HFF-Myc (cell line): ENCODE results near the gene PRR33.

Experiments used
- DNase-seq: peaks from one replicate; pipeline ENCODE4 v3.0.0-alpha.2; 2011; ENCODE audit warnings: low read depth; ENCODE audit errors: extremely low read depth
- H3K4me3 ChIP-seq: replicated peaks from 2 replicates; pipeline ENCODE4 v1.5.1; 2011; ENCODE audit warnings: low read depth, mild to moderate bottlenecking, control low read depth, low read length
- TF ChIP-seq, protein P1 (sequence below): IDR thresholded peaks from 2 replicates; pipeline ENCODE4 v1.5.1; 2012; ENCODE audit warnings: mild to moderate bottlenecking, low read depth, low read length, control low read depth; ENCODE audit errors: missing control alignments

PRR33 gene

GRCh38 chr11:1899686-1900085, 8.0 kb upstream of the PRR33 start:
- no peak overlapping the region for H3K4me3 ChIP-seq
- DNase-seq, result no peak
- TF ChIP-seq, protein P1, sequence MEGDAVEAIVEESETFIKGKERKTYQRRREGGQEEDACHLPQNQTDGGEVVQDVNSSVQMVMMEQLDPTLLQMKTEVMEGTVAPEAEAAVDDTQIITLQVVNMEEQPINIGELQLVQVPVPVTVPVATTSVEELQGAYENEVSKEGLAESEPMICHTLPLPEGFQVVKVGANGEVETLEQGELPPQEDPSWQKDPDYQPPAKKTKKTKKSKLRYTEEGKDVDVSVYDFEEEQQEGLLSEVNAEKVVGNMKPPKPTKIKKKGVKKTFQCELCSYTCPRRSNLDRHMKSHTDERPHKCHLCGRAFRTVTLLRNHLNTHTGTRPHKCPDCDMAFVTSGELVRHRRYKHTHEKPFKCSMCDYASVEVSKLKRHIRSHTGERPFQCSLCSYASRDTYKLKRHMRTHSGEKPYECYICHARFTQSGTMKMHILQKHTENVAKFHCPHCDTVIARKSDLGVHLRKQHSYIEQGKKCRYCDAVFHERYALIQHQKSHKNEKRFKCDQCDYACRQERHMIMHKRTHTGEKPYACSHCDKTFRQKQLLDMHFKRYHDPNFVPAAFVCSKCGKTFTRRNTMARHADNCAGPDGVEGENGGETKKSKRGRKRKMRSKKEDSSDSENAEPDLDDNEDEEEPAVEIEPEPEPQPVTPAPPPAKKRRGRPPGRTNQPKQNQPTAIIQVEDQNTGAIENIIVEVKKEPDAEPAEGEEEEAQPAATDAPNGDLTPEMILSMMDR, result no peak

- DNase-seq, result no peak
- no peak overlapping the region for H3K4me3 ChIP-seq
- TF ChIP-seq, protein P1, result no peak
Measured at GRCh38 chr11:1899090-1899489, 7.4 kb upstream of the PRR33 start.

DNA sequence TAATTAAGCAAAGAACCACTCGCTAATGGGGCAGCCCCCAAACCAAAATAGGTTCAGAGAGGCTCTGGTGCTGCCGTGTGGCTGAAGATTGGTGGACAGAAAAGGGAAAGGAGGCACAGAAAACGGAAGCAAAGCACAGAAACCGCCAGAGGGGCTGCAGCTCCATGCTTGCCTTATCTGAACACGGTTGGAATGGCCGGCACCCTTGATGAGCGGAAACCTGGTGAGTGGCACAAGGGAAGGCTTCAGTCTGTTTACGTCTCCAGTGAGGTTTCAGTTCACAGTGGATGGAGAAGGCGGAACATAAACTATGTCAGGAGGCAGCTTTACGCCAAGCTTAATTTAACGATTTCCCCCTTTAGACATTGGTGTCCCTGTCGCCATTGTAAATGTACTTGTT, 5.2 kb upstream of the PRR33 start:
- DNase-seq, result no peak
- TF ChIP-seq, protein P1, result no peak
- H3K4me3 ChIP-seq, result no peak overlapping the region

- DNase-seq, result no peak
- TF ChIP-seq, protein P1, result no peak
- H3K4me3 ChIP-seq, result no peak overlapping the region
Measured at GRCh38 chr11:1896468-1896867, 4.8 kb upstream of the PRR33 start.

- no peak overlapping the region for H3K4me3 ChIP-seq
- no peak for DNase-seq
- TF ChIP-seq, protein P1, result no peak
Measured at GRCh38 chr11:1894759-1895158, 3.1 kb upstream of the PRR33 start.

GRCh38 chr11:1893581-1894359, 2.1 kb upstream of the PRR33 start:
- H3K4me3 ChIP-seq, result no peak overlapping the region
- no peak for DNase-seq
- TF ChIP-seq, protein P1, result no peak

DNA sequence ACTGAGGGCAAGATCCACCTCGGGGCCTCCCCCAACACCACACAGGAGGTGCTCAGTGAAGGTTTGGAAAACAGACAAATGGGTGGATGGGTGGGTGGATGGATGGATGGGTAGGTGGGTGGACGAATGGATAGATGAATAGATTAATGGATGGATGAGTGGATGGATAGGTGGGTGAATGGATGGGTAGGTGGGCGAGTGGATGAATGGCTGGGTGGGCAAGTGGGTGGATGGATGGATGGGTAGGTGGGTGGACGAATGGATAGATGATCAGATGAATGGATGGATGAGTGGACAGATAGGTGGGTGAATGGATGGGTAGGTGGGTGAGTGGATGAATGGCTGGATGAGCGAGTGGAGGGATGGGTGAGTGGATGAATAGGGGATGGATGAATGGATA, 863 bp upstream of the PRR33 start:
- TF ChIP-seq, protein P1, result no peak
- DNase-seq, result no peak
- no peak overlapping the region for H3K4me3 ChIP-seq
